Activated T-cell treated with anti-CD3 and anti-CD28 coated beads for 1 hour (primary cell): ENCODE results near the gene RHEX.

Experiments
- DNase-seq: peaks from one replicate; pipeline ENCODE4 v3.0.0-alpha.2; 2020; ENCODE audit warnings: low read depth

Gene RHEX

DNA sequence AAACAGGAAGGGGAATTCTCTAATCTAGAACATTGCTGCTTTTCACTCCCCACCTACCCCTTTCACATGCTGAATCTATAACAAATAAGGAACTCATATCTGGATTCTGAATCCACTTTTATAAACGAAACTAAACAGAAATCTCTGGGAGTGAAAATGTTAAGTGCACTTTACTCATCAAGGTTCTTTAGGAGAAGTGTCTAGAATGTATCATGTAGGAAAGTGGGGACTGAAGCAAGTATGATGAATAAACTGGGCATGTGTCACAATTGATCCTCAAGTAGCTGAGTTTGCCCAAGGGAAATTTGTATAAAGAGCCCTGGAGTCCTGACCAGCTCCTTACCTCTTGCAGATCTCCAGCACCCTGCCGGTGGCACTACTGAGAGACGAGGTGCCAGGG, 44.4 kb downstream of the RHEX start:
- DNase-seq, result no peak

DNA sequence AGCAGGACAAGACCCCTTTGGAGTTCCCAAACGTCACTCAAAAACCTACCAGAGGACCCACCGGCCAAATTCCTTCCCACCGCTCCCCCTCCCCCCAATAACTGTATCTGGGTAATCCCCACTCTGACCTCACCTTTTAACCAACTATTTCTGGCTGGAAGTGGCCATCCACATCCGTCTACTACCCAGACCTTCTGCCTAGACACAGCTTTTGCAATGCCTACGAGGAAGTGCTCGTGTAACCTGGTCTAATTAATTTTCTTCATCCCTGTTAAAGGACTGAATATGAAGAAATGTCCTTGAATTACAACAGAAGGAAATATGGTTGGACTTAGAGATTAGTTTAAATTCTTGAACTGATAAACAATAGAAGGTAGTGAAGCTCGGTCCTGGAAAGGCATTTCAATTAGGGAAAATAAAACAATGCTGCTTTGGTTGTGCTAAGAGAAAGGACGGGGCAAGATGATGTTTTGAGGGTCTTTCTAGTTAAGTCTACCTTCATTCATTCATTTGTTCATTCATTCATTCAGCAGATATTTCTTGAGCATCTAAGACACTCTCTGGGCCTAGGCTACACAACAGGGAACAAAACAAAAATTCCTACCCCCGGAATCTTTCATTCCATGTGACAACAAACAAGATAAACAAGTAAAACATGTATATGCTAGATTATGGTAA, 45.4 kb downstream of the RHEX start:
- no peak for DNase-seq

DNA sequence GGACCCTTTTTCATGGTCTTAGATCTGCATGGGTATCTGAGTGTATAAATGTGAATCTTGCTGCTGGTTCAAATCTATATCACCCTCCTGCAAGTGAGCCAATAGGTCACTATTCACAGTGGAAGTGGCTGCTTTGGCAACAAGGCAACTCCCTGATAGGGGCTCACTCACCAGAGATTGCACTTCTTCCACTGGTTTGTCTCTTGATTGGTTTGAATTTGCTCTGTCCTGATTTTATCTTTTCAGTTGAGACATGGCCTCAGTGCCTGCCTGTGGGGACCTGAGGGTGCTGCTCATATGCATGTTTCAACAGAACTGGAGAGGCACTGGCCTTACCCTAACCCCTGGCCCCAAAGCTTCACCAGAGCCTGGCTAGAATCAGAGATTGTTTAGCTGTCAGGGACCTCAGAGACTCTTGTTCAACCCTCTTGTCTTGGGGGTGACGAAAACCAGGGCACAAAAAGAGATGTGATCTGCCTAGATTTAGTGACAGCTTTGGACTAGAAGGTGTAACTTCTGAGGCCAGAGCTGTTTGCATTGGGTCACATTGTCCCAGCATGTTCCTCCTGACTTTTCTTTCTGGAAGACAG, 47.3 kb downstream of the RHEX start:
- DNase-seq, result no peak

DNA sequence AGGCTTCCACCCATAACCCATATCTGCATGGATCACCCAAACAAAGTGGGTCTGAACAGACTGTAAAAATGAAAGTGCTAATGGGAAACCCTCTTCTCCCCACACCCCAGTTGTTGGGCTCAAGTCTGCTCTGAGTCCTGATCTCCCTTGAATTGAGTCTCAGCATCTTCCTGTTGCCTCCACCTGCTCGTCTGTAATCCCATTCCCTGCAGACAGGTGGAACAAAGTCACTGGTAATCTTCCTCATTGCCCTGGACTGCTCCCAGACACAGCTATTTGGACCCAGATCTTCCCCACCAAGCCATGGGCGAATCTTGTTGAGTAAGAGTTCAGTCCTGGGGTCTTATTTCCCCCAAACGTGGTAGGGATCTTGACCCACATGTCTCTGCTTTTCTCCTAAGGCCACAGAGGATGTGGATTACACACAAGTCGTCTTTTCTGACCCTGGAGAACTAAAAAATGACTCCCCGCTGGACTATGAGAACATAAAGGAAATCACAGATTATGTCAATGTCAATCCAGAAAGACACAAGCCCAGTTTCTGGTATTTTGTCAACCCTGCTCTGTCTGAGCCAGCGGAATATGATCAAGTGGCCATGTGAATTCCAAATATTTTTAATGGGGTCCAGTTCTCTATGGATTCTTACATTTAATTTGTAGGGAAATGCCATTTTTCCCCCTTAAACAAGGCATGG, 48.5 kb downstream of the RHEX start:
- no peak for DNase-seq

DNA sequence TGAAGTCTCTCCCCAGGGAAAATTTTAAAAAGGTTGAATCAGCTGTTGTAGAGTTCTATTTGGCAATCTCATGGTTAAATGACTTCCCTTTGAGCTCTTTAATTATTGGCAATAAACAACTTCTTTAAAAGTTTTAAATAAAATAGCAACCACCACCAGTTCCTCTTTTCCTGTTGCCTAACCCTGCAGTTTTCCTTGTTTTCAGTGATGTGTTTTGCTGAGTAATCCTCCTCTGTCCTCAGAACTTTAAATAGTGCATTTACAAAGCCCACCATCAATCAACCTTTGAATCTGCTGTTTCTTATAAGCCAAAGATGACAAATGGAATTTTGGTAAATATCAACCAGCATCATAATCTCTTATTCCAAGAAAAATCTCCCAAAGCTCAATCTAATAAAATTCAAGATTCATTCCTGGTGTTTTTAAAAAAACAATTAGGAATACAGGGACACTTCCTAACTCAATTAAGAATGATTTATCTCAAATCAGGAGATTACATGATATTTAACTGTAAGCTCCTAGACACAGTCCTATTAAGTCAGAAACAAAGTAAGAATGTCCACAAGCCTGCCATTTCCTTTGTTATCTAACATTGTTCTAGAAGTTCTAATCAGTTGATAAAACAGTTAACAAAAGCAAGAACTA, 49.4 kb downstream of the RHEX start:
- DNase-seq, result no peak

DNA sequence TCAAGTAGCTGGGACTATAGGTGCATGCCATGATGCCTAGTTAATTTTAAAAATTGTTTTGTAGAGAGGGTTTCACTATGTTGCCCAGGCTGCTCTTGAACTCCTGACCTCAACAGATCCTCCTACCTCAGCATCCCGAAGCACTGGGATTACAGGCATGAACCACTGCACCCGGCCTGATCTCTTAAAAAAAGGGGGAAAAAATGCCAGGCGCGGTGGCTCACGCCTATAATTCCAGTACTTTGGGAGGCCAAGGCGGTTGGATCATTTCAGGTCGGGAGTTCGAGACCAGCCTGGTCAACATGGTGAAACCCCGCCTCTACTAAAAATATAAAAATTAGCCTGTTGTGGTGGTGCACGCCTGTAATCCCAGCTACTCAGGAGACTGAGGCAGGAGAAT, 51.0 kb downstream of the RHEX start:
- no peak for DNase-seq

DNA sequence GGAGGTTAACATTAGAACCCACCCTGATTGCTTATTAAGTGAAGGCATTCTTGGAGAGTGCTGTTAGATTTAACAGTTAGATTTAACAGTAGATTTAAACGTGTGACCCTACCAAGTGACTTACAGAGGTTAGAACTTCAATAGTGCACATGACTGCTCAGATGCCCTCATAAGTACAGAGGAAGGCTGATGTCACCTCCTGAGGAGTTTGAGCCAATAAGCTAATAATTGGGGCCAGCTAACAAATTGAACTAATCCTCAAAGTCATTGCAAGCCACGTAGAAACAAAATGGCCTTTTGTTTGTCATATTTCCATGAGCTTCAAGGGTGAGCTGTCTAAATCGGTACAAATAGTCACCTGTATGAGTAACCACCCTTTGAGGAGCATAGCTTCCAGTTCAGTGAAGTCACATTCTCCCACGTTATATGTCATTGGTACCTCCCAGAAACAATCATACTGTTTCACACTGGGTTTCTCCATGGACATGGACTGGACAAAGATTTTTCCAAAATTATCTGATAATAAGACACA, 52.6 kb downstream of the RHEX start:
- no peak for DNase-seq

DNA sequence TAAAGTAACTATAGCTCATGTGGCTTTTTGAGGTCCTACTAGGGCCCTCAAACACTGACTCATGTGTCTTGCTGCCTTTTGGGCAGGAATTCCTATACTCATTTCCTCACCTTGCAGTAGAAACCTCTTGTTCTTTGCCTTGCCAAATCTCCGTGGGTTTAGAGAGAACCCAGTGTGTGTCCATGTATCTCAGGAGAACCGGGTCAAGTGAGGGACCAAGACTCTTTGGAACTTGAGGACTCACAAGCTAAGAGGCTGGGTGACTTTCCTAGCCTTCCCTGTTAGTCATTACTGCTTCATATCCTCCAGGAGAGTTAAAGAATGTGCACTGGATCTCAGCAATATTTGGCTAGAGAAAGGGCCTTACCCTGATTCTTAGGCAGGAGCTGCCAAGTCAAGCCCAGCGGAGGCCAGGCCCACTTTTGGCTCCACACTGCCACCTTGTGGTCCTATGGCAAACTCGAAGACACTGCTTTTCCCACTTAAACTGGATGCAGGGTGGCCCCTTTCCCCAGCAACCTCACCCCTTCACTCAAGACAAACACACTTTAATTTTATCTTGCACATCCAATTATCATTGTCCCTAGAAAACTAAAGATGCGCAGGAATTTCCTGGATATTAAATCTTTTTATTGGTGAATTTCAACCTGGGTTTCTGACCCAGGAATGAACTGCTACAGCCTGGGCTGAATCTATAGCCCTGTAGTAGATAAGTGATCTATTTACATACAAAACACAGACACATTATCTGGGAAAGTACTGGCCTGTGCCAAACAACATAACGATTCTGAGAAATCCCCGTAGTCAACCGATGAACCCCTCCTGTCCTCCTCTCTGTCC, 53.6 kb downstream of the RHEX start:
- peak; percentile 74 for DNase-seq

DNA sequence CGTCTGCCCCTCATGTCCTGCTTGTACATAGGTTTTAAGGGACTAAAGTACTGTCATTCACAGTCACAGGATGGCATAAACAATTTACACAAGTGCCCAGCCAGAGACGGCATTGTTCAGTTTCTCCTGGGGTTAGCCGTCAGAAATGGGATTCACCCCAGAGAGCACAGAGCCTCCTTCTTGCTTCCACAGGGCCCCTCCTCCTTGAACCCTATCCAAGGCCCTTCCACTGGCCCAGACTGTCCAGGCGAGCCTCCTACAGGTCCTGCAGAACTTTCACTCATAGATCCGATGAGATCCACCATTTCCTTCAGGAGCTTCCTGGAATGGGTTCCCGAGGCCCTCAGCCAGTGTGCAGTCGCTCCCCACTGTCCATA, 54.2 kb downstream of the RHEX start:
- DNase-seq, result no peak

DNA sequence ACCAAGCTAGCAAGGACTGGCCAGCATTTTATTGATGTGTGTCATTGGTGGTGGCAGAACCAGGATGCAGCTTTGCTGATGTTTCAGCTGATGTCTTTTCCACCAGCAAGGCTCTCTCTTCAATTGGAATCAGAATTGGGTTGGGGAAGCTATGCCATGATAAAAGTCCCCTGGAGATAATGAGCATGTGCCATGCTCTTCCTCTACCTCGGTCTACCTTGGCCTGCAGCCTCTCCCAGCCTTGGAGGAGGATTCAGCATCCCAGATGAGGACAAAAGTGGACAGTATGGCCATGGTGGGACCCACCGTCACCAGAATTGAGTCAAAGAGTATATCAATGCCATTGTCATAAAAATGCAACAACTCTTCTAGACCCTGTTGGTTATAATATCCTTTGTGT, 55.7 kb downstream of the RHEX start:
- no peak for DNase-seq

DNA sequence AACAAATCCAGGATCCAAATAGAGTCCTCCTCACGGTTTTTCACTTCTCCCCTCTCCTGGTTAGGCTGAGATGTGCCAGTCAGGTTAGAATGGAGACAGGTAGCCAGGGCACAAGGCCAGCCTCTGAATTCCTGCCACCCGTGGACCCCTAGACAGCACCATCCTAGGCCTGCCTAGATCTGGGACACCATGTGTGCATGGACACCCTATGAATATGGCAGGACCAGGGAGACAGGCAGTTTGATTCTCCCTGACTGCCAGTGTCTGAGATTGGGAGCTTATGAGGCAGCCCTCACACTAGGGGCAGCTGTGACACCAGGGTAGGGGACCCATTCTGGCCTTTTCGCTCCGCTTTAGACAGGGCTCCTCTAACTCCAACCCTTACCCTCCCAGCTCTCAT, 56.7 kb downstream of the RHEX start:
- no peak for DNase-seq

DNA sequence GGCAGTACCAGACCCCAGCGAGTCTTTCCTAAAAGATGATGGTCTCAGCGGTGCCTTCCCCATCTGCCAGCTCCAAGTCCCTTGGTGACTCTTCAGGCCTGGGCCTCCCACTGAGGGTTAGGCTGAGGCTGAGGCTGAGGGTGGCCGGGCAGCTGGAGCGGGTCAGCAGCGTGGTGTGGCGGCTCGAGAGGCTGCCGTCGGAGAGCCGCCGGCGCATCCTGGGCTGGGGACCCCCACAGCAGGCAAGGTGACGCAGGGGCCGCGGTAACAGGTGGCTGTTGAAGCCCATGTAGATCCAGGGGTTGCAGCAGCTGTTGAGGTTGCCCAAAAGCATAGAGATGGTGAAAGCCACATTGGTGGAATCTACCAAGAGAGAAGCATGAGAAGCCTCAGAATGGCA, 57.2 kb downstream of the RHEX start:
- DNase-seq, result no peak

DNA sequence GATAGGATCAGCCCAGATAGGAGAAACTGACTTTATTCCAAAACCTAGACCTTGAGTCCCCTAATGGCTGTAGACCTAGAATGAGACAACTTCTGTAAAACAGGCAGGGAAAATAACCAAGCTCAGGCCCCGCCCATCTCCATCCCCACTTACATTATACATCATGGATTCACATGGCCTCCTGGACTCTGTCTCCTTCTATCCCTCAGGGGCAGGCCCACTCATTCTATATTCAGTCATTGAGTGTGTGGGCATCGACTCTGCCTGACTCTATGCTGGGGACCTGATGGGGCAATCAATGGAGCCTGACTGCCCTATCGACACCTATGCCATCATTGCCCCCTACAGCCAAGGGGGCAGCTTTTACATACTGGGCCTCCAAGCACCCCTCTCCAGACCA, 57.8 kb downstream of the RHEX start:
- DNase-seq, result no peak

DNA sequence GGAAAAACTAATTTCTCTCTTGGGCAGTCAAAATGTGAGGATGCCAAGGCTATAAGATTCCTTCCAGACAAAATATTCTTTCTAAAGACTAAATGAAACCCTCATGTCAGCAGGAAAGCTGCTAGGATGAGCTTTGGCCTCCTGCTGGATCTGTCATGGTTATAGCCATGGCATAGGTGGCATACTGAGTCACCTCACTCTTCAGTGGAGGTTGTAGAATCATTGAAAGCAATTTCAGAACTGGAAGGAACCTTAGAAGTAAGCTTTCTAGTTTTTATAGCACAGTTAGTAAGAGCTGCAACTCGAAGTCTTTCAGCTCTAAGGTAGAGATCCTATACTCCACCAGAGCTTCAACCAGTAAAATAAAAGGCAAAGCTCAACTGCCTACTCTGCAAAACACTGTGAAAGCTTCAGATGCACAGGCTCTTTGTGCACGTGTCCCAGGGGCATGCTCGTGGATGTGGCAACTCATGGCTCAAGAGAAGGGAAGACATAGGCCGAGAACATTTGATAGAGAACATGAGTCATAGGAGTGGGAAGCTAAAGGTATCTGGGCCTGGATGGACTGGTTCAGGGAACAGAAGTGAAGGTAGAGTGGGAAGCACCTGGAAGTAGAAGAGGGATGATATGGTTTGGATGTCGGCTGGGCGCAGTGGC, 58.4 kb downstream of the RHEX start:
- no peak for DNase-seq

DNA sequence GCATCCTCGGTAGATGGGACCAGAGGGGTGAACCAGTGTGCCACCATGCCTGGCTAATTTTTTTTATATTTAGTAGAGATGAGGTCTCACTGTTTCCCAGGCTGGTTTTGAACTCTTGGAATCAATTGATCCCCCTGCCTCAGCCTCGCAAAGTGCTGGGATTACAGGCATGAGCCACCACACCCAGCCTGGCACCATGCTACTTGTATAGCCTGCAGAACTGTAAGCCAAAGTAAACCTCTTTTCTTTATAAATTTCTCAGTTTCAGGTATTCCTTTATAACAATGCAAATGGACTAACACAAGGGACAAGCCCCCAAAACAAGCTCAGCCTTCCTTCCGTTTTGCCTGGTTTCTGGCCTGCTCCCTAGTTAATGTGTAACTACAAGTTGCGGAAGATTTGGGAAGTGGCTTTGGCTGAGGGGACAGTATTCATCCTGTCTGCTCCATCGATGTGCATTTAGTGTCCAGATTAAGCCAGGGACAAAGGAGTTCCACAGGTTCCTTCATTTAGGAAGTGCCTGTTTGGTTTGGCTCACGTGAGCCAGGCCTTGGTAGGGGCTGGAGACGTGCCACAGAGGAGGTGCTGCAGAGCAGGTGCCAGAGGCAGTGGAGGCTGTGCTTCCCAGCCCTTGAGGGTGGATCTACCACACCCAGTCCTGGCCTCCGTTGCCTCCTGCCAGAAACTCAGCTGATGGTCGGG, 59.8 kb downstream of the RHEX start:
- DNase-seq, result no peak

DNA sequence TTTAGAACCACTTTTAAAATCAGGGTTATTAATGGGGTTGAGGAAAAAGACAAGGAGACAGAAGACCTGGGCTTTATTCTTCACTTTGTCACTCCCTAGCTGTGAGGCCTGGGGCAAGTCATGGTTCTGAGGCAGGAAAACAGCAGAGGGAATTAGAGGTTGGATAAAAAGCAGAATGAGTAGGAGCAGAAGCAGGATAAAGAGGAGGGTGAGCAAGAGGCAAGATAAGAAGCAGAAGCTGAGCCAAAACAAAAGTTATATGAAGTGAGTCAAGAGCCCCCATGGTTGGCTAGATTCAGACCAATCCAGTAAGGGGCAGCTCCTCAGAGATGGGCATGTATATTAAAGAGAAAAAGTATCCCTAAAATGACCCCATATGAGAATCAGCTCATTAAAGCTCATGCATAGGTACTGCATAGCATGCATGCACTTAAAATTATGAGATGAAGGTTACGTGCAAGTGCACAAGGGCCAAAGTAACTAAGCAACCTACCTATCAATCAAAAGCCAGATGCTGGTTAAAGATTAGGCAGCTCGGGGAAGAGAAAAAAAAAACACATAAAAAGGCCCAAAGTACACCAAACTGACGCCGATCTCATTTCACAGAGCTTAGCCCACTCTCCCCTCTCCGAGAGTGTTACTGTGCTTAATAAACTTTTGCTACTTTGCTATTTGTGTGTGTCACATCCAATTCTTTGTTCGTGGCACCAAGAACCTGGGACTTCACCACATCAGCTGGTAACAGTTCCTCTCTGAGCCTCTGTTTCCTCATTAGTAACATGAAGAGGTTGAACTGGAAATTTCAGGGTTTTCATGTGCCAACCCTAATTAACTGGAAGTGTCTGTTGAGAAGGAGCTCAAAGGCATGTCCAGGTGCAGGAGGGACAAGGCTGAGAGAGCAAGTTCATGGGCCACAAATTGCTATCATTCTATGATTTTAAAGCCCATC, 62.0 kb downstream of the RHEX start:
- DNase-seq, result no peak

DNA sequence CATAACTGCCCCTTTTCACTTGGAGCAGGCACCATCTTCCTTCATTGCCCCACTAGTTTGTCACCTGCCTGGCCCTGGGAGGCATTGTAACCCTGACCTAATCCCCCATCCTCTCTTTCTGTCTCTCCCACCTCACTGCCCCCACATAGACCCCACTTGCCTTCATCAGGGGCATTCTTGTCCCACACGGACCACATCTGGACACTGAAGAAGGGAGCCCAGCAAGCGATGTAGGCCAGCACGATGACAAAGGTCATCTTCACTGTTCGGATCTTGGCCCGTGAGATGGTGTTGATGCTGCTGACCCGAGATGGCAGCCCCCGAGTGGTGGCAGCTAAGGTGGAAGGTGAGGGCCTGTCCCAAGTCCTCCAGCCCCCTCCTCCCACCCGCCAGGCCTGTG, 62.8 kb downstream of the RHEX start:
- no peak for DNase-seq

DNA sequence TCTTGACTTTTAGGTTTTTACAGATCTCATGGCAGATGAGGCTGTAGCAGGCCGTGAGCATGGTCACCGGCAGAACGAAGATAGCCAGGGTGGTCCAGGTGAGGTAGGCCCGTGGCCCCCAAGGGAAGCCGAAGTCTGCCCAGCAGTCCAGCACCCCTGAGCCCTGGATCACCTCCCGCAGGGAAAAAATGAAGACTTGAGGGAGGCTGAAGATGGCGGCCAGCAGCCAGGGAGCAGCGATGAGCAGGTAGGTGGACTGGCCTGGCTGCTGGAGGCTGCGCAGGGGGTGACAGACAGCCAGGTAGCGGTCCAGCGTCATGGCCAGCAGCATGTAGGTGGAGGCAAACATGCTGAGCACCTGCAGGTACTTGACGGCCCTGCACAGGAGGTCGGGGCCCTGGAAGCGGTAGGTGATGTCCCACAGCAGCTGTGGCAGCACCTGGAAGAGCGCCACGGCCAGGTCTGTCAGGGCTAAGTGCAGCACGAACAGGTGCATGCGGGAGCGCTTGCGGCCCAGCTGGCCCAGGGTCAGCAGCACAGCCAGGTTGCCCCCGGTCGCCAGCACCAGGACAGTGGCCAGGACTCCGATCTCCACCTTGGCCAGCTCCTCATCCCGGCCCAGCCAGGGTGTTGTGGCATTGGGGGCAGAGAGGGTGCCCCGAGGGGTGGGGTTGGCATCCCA, 63.4 kb downstream of the RHEX start:
- no peak for DNase-seq

DNA sequence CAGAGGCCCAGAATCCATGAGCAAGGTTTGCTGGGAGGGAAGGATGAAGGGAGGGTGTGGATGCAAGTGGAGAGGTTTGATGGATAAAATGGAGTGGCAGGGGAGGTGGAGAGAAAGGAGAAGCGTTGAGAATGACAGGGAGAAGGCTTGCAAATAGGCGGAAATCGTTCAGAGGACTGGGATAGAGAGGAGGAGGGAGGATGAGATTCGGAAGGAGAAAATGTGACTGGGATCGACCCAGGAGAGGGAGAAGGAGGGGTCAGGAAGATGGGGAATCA, 63.8 kb downstream of the RHEX start:
- no peak for DNase-seq
